Tibial nerve (tissue), 3 donors: ENCODE data around the gene CHRDL2.

Experiments used
- POLR2A ChIP-seq, 2 donors: fragments of 450-650 bp; IDR thresholded peaks; one replicate each; pipeline ENCODE4 v1.6.1; 2017; ENCODE audit warnings: antibody characterized with exemption in 2 of 2, mild to moderate bottlenecking in 2 of 2, moderate library complexity in 2 of 2
- TF ChIP-seq, protein P1 (sequence below), 5 experiments: fragments of 200-600 bp in 3 of 5; fragments of 450-650 bp in 2 of 5; sonication (generic) in 3 of 5; IDR thresholded peaks; one replicate each; pipeline ENCODE4 v1.5.1; 2016 to 2019; ENCODE audit warnings: antibody characterized with exemption in 5 of 5, mild to moderate bottlenecking in 3 of 5, moderate library complexity in 2 of 5

DNA sequence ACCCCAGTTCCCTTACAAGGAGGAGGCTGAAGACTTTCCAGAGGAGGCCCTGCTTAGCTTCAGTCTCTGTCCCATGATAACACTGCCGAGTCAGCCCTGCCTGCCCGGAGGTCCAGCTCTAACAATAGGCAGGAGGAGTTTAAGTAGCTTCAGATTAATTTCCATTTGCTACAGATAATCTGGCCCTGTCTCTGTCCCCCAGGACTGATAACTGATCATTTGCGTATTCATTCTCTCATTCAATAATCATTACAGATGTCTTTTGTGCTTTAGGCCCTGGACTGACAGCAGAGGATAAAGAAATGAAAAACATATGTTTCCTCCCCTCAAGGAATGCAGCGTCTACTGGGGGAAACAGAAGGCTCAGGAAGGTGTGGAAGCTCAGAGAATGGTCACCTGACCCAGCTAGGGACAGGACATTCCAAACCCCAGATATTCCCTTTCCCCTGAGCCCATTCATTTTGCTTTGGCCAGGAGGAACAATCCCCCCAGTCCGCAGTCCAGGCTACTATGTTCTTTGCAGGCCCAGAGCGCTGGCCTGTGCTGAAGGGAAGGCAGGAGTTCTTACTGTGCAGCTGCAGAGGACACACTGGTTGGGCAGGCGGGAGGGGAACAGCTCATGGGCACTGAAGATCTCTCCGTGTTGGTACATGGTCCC, 20.8 kb downstream of the CHRDL2 start:
- TF ChIP-seq, protein P1, sequence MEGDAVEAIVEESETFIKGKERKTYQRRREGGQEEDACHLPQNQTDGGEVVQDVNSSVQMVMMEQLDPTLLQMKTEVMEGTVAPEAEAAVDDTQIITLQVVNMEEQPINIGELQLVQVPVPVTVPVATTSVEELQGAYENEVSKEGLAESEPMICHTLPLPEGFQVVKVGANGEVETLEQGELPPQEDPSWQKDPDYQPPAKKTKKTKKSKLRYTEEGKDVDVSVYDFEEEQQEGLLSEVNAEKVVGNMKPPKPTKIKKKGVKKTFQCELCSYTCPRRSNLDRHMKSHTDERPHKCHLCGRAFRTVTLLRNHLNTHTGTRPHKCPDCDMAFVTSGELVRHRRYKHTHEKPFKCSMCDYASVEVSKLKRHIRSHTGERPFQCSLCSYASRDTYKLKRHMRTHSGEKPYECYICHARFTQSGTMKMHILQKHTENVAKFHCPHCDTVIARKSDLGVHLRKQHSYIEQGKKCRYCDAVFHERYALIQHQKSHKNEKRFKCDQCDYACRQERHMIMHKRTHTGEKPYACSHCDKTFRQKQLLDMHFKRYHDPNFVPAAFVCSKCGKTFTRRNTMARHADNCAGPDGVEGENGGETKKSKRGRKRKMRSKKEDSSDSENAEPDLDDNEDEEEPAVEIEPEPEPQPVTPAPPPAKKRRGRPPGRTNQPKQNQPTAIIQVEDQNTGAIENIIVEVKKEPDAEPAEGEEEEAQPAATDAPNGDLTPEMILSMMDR (IDR thresholded peaks at IDR 0.05) = no peak
- no peak for TF ChIP-seq POLR2A (IDR thresholded peaks at IDR 0.05)
